ENCODE measurements around the gene OPCML. TPM values are rescaled to one million over a fixed set of nuclear protein-coding genes. Genes with fewer than 3 reads are reported as not detected.

The OPCML gene
- total RNA-seq, 1 experiment from 2014 or later: 0.13 TPM

- H3K36me3 ChIP-seq (ENCODE audit: insufficient read depth, low read length, poor library complexity, severe bottlenecking): no peaks in the 10 kb centered on the region
- no peak for DNase-seq (ENCODE audit: low spot score)
- no peak overlapping the region for H3K27ac ChIP-seq (ENCODE audit: low read depth, low read length, poor library complexity, severe bottlenecking)
- peaks cover 7% of the 10 kb centered on the region for H3K27me3 ChIP-seq (replicated peaks; ENCODE audit: insufficient read depth, low read depth, low read length, poor library complexity)
- ChIA-PET CTCF (no interaction called here), POLR2A (ENCODE audit: low non-redundant PET) (no interaction called here)
- no TSS peak for BruUV-seq (replicated peaks)
- H3K4me1 ChIP-seq (ENCODE audit: insufficient read depth, low read length, poor library complexity, severe bottlenecking): no peaks in the 10 kb centered on the region
- intact Hi-C loops (cut with micrococcal nuclease; ENCODE audit: unreplicated experiment): no loop called here
- H3K9me3 ChIP-seq (ENCODE audit: low read depth, low read length, poor library complexity, severe bottlenecking): peaks cover 4% of the 10 kb centered on the region
- no peak overlapping the region for H3K4me3 ChIP-seq (ENCODE audit: low read depth, low read length, poor library complexity, severe bottlenecking)
- no peak for TF ChIP-seq CTCF (conservative IDR thresholded peaks at IDR 0.05; ENCODE audit: low read depth, low read length)
- TF ChIP-seq EZH2 (IDR thresholded peaks at IDR 0.05; ENCODE audit: borderline replicate concordance, low read depth, low read length, poor library complexity, severe bottlenecking): no peak
Measured at GRCh38 chr11:133104009-133104744, 428.1 kb downstream of the OPCML start.

- Histone ChIP-seq H3K36me3 (ENCODE audit: insufficient read depth, low read length, poor library complexity, severe bottlenecking) (no peaks in the 10 kb centered on the region), H3K4me3 (ENCODE audit: low read depth, low read length, poor library complexity, severe bottlenecking) (no peak overlapping the region), H3K27ac (ENCODE audit: low read depth, low read length, poor library complexity, severe bottlenecking) (no peak overlapping the region), H3K27me3 (replicated peaks; ENCODE audit: insufficient read depth, low read depth, low read length, poor library complexity) (peaks cover 4% of the 10 kb centered on the region), H3K9me3 (ENCODE audit: low read depth, low read length, poor library complexity, severe bottlenecking) (no peaks in the 10 kb centered on the region), H3K4me1 (ENCODE audit: insufficient read depth, low read length, poor library complexity, severe bottlenecking) (no peaks in the 10 kb centered on the region)
- CTCF ChIA-PET: no interaction called here
- intact Hi-C loops (cut with micrococcal nuclease; ENCODE audit: unreplicated experiment): no loop called here
- no peak for DNase-seq (ENCODE audit: low spot score)
- TF ChIP-seq CTCF (conservative IDR thresholded peaks at IDR 0.05; ENCODE audit: low read depth, low read length) (no peak), EZH2 (IDR thresholded peaks at IDR 0.05; ENCODE audit: borderline replicate concordance, low read depth, low read length, poor library complexity, severe bottlenecking) (no peak)
- POLR2A ChIA-PET (ENCODE audit: low non-redundant PET): no interaction called here
- no TSS peak for BruUV-seq (replicated peaks)
Measured at GRCh38 chr11:133096981-133097380, 435.3 kb downstream of the OPCML start.

GRCh38 chr11:133086518-133086917 lies 445.8 kb downstream of the OPCML start:
- no TSS peak for BruUV-seq (replicated peaks)
- Histone ChIP-seq H3K27me3 (replicated peaks; ENCODE audit: insufficient read depth, low read depth, low read length, poor library complexity) (peaks cover 51% of the 10 kb centered on the region), H3K36me3 (ENCODE audit: insufficient read depth, low read length, poor library complexity, severe bottlenecking) (no peaks in the 10 kb centered on the region), H3K4me3 (ENCODE audit: low read depth, low read length, poor library complexity, severe bottlenecking) (no peak overlapping the region), H3K27ac (ENCODE audit: low read depth, low read length, poor library complexity, severe bottlenecking) (no peak overlapping the region), H3K4me1 (ENCODE audit: insufficient read depth, low read length, poor library complexity, severe bottlenecking) (no peaks in the 10 kb centered on the region), H3K9me3 (ENCODE audit: low read depth, low read length, poor library complexity, severe bottlenecking) (no peaks in the 10 kb centered on the region)
- intact Hi-C loops (cut with micrococcal nuclease; ENCODE audit: unreplicated experiment): no loop called here
- ChIA-PET POLR2A (ENCODE audit: low non-redundant PET) (no interaction called here), CTCF (no interaction called here)
- DNase-seq (ENCODE audit: low spot score): no peak
- TF ChIP-seq CTCF (conservative IDR thresholded peaks at IDR 0.05; ENCODE audit: low read depth, low read length) (no peak), EZH2 (IDR thresholded peaks at IDR 0.05; ENCODE audit: borderline replicate concordance, low read depth, low read length, poor library complexity, severe bottlenecking) (no peak)

Measured in A673 (cell line).